H9 (cell line): Measurements from ENCODE around the gene BCAR1. TPM values are rescaled to one million over a fixed set of nuclear protein-coding genes. Genes with fewer than 3 reads are reported as not detected.

Source experiments
- DNase-seq: peaks from one replicate; pipeline ENCODE4 v3.0.0-alpha.2; 2017
- H2AFZ ChIP-seq: one replicate; pipeline ENCODE4 v1.6.1; 2013; ENCODE audit warnings: mild to moderate bottlenecking, low read length, control low read depth, moderate library complexity
- H2AK5ac ChIP-seq: 2 replicates; pipeline ENCODE4 v1.6.1; 2013; ENCODE audit warnings: low read length, control low read depth, mixed read lengths; ENCODE audit not compliant: insufficient read length
- H2BK120ac ChIP-seq: one replicate; pipeline ENCODE4 v1.6.1; 2013; ENCODE audit warnings: low read depth, mild to moderate bottlenecking, low read length, control low read depth, inconsistent platforms; ENCODE audit not compliant: poor library complexity, severe bottlenecking
- H2BK12ac ChIP-seq: 2 replicates; pipeline ENCODE4 v1.6.1; 2013; ENCODE audit warnings: low read length, control low read depth, mixed read lengths, low read depth; ENCODE audit not compliant: insufficient read length
- H2BK15ac ChIP-seq: 2 replicates; pipeline ENCODE4 v1.6.1; 2013; ENCODE audit warnings: low read depth, low read length, control low read depth
- H2BK20ac ChIP-seq: one replicate; pipeline ENCODE4 v1.6.1; 2013; ENCODE audit warnings: low read depth, mild to moderate bottlenecking, low read length, control low read depth, inconsistent platforms; ENCODE audit not compliant: poor library complexity, severe bottlenecking
- H2BK5ac ChIP-seq: 2 replicates; pipeline ENCODE4 v1.6.1; 2013; ENCODE audit warnings: low read length, control low read depth, mixed read lengths; ENCODE audit not compliant: insufficient read length
- H3K14ac ChIP-seq: 2 replicates; pipeline ENCODE4 v1.6.1; 2013; ENCODE audit warnings: low read length, control low read depth; ENCODE audit not compliant: insufficient read depth
- H3K18ac ChIP-seq: 2 replicates; pipeline ENCODE4 v1.6.1; 2013; ENCODE audit warnings: low read depth, mild to moderate bottlenecking, mixed read lengths, low read length, control low read depth; ENCODE audit not compliant: insufficient read length
- H3K23ac ChIP-seq: 2 replicates; pipeline ENCODE4 v1.6.1; 2013; ENCODE audit warnings: low read length, control low read depth, mixed read lengths, low read depth; ENCODE audit not compliant: insufficient read length
- H3K23me2 ChIP-seq: 2 replicates; pipeline ENCODE4 v1.6.1; 2013; ENCODE audit warnings: low read depth, mild to moderate bottlenecking, mixed read lengths, low read length, control low read depth; ENCODE audit not compliant: insufficient read length, poor library complexity, severe bottlenecking
- H3K27ac ChIP-seq: 2 replicates; pipeline ENCODE4 v1.5.1; 2013; ENCODE audit warnings: low read length, control low read depth, mixed read lengths, low read depth; ENCODE audit not compliant: insufficient read length
- H3K27me3 ChIP-seq: 2 replicates; pipeline ENCODE4 v1.6.1; 2013; ENCODE audit warnings: low read length, control low read depth, inconsistent platforms; ENCODE audit not compliant: insufficient read depth
- H3K4ac ChIP-seq: 2 replicates; pipeline ENCODE4 v1.6.1; 2013; ENCODE audit warnings: low read depth, mild to moderate bottlenecking, control low read depth, inconsistent platforms, low read length, moderate library complexity
- H3K4me1 ChIP-seq: 2 replicates; pipeline ENCODE4 v1.6.1; 2013; ENCODE audit warnings: low read length, control low read depth, inconsistent platforms; ENCODE audit not compliant: insufficient read depth
- H3K4me2 ChIP-seq: 2 replicates; pipeline ENCODE4 v1.6.1; 2013; ENCODE audit warnings: low read length, control low read depth, mixed read lengths; ENCODE audit not compliant: insufficient read length, insufficient read depth
- H3K56ac ChIP-seq: 2 replicates; pipeline ENCODE4 v1.6.1; 2013; ENCODE audit warnings: low read depth, mild to moderate bottlenecking, mixed read lengths, low read length, control low read depth; ENCODE audit not compliant: insufficient read length
- H3K79me1 ChIP-seq: 2 replicates; pipeline ENCODE4 v1.6.1; 2013; ENCODE audit warnings: low read depth, mild to moderate bottlenecking, moderate library complexity, low read length, control low read depth, inconsistent platforms; ENCODE audit not compliant: insufficient read depth, poor library complexity, severe bottlenecking
- H3K79me2 ChIP-seq: 2 replicates; pipeline ENCODE4 v1.6.1; 2013; ENCODE audit warnings: low read length, control low read depth, inconsistent platforms; ENCODE audit not compliant: insufficient read depth
- H3K9ac ChIP-seq: 2 replicates; pipeline ENCODE4 v1.6.1; 2013; ENCODE audit warnings: low read length, control low read depth, mixed read lengths; ENCODE audit not compliant: insufficient read length; ENCODE audit errors: extremely low read depth
- H3K9me3 ChIP-seq: one replicate; pipeline ENCODE4 v1.6.1; 2013; ENCODE audit warnings: low read depth, low read length, inconsistent platforms; ENCODE audit not compliant: control insufficient read depth
- H3T11ph ChIP-seq: one replicate; pipeline ENCODE4 v1.6.1; 2013; ENCODE audit warnings: mild to moderate bottlenecking, low read length, control low read depth, inconsistent platforms
- H4K20me1 ChIP-seq: one replicate; pipeline ENCODE4 v1.6.1; 2013; ENCODE audit not compliant: control insufficient read depth, insufficient read length, insufficient read depth
- H4K5ac ChIP-seq: 2 replicates; pipeline ENCODE4 v1.6.1; 2013; ENCODE audit warnings: low read depth, mild to moderate bottlenecking, mixed read lengths, low read length, control low read depth; ENCODE audit not compliant: insufficient read length
- H4K8ac ChIP-seq: replicated peaks from 2 replicates; pipeline ENCODE4 v1.6.1; 2013; ENCODE audit warnings: low read length, control low read depth, mixed read lengths, low read depth; ENCODE audit not compliant: insufficient read length
- H4K91ac ChIP-seq: 2 replicates; pipeline ENCODE4 v1.6.1; 2013; ENCODE audit warnings: low read depth, mild to moderate bottlenecking, moderate library complexity, mixed read lengths, low read length, control low read depth; ENCODE audit not compliant: insufficient read length
- H3K27ac Mint-ChIP-seq, 3 experiments: 2 replicates in 2 of 3; 3 replicates in 1 of 3; pipeline ENCODE4 v1.8.0; 2020 to 2021; ENCODE audit warnings: mixed read lengths in 3 of 3, mild to moderate bottlenecking in 1 of 3, moderate library complexity in 1 of 3
- H3K27me3 Mint-ChIP-seq: 2 replicates; pipeline ENCODE4 v1.8.0; 2021; ENCODE audit warnings: low read depth, mild to moderate bottlenecking, moderate library complexity, mixed read lengths
- H3K36me3 Mint-ChIP-seq, 3 experiments: 2 replicates in 2 of 3; 3 replicates in 1 of 3; pipeline ENCODE4 v1.8.0; 2020 to 2021; ENCODE audit warnings: low read depth in 3 of 3, mixed read lengths in 3 of 3; ENCODE audit not compliant: insufficient read depth in 1 of 3
- H3K4me1 Mint-ChIP-seq, 2 experiments: 2 replicates each; pipeline ENCODE4 v1.8.0; 2020; ENCODE audit warnings: mixed read lengths in 2 of 2
- H3K4me3 Mint-ChIP-seq, 2 experiments: 2 replicates in 1 of 2; 3 replicates in 1 of 2; pipeline ENCODE4 v1.8.0; 2020 to 2021; ENCODE audit warnings: mild to moderate bottlenecking in 2 of 2, mixed read lengths in 2 of 2, moderate library complexity in 1 of 2
- H3K9me3 Mint-ChIP-seq, 2 experiments: 2 replicates in 1 of 2; 3 replicates in 1 of 2; pipeline ENCODE4 v1.8.0; 2020; ENCODE audit warnings: mild to moderate bottlenecking in 2 of 2, mixed read lengths in 2 of 2, moderate library complexity in 1 of 2
- WGBS: extraction: QIAGEN DNeasy Blood & Tissue Kit; methylation state at CpG from one replicate; pipeline ENCODE4 v1.1.7; 2013; ENCODE audit warnings: missing lambda C conversion rate, low lambda C conversion rate, mixed read lengths; ENCODE audit not compliant: insufficient read length; ENCODE audit errors: extremely low coverage; 5-methylcytosine and 5-hydroxymethylcytosine counted together
- total RNA-seq: library from RNA; stranded (reverse); gene quantifications from 2 replicates; pipeline ENCODE4 v1.2.1, GENCODE V29; 2021
- TF ChIP-seq, protein P1 (sequence below): fragments of 200-600 bp; sonication (generic); conservative IDR thresholded peaks from 3 replicates; pipeline ENCODE4 v1.8.0; 2021; ENCODE audit warnings: antibody characterized with exemption, mild to moderate bottlenecking

Gene BCAR1
- total RNA-seq, 1 experiment from 2014 or later = 97.1 TPM

DNA sequence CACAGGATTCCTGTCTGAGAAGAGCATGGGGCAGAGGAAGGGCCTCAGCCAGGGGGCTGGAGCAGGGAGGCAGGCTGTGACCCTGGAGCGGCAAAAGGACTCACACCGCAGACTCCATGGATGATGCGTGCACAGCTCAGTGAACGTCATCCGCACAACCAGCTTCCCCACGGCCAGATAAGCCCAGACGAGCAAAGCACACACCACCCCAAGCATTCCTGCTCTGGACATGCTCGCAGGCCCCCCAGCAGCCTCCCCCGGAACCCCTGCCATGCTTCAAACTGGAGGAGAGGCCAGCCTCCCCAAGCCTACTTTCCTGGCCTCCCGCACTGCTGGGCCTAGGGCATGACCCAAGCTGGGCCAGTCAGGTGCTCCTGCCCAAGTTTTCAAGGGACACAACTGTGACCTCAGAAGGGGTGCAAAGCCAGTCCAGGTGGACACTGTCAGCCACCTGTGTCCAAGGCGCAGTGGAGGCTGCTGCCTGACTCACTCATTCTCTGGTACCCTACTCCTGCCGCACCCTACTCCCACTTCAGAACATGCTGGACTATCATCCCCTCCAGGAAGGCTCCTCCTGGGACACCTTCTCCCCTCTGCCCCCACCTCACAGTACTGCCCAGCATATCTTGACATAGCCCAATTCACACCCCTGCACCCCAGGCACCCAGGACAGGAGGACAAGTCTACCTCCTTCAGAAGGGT is 4.8 kb downstream of the BCAR1 start:
- H3K4me1 ChIP-seq = peaks cover 2% of the 10 kb centered on the region; the same call in 1 of the 2 replicates
- no peaks in the 10 kb centered on the region for H4K20me1 ChIP-seq
- no peaks in the 10 kb centered on the region for H3K9me3 ChIP-seq
- no peak overlapping the region for H3K27ac ChIP-seq
- H3K4me2 ChIP-seq = no peak overlapping the region
- H3K79me1 ChIP-seq = peaks cover 13% of the 10 kb centered on the region
- peaks cover 18 to 24% (median 19%) of the 10 kb centered on the region in 3 experiments; a peak in 6 of 7 replicates for H3K36me3 Mint-ChIP-seq
- H3K56ac ChIP-seq = no peak overlapping the region
- H4K8ac ChIP-seq = no peak overlapping the region
- no peak overlapping the region for H2BK15ac ChIP-seq
- H3T11ph ChIP-seq = no peak overlapping the region
- no peaks in the 10 kb centered on the region for H3K9me3 Mint-ChIP-seq
- peaks cover 6% of the 10 kb centered on the region for H3K23me2 ChIP-seq
- WGBS = no CpG with 5 or more reads among the region's 12 CpGs
- no peak overlapping the region for H2BK20ac ChIP-seq
- H2AFZ ChIP-seq = no peak overlapping the region
- H3K14ac ChIP-seq = no peak overlapping the region; the same call in 1 of the 2 replicates
- peaks cover 53% of the 10 kb centered on the region; the same call in 1 of the 2 replicates for H3K79me2 ChIP-seq
- H2AK5ac ChIP-seq = no peak overlapping the region
- no peaks in the 10 kb centered on the region; the same call in 1 of the 2 replicates for H3K27me3 Mint-ChIP-seq
- peaks cover 43 to 50% of the 10 kb centered on the region in 2 experiments for H3K4me1 Mint-ChIP-seq
- H4K5ac ChIP-seq = no peak overlapping the region
- TF ChIP-seq, protein P1, sequence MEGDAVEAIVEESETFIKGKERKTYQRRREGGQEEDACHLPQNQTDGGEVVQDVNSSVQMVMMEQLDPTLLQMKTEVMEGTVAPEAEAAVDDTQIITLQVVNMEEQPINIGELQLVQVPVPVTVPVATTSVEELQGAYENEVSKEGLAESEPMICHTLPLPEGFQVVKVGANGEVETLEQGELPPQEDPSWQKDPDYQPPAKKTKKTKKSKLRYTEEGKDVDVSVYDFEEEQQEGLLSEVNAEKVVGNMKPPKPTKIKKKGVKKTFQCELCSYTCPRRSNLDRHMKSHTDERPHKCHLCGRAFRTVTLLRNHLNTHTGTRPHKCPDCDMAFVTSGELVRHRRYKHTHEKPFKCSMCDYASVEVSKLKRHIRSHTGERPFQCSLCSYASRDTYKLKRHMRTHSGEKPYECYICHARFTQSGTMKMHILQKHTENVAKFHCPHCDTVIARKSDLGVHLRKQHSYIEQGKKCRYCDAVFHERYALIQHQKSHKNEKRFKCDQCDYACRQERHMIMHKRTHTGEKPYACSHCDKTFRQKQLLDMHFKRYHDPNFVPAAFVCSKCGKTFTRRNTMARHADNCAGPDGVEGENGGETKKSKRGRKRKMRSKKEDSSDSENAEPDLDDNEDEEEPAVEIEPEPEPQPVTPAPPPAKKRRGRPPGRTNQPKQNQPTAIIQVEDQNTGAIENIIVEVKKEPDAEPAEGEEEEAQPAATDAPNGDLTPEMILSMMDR = no peak
- no peak overlapping the region for H3K18ac ChIP-seq
- no peak overlapping the region for H2BK120ac ChIP-seq
- no peak overlapping the region for H2BK12ac ChIP-seq
- H4K91ac ChIP-seq = no peak overlapping the region
- no peak overlapping the region for H3K4ac ChIP-seq
- peak overlapping the region; percentile 83 to 97 (median 84) for H3K27ac Mint-ChIP-seq
- H3K4me3 Mint-ChIP-seq = no peak overlapping the region; a peak in 1 of 5 replicates
- H3K23ac ChIP-seq = no peak overlapping the region
- H2BK5ac ChIP-seq = no peak overlapping the region
- DNase-seq = no peak
- H3K9ac ChIP-seq = no peak overlapping the region
- H3K27me3 ChIP-seq = no peaks in the 10 kb centered on the region
